ENCODE measurements around the gene CYTH3. TPM values are rescaled to one million over a fixed set of nuclear protein-coding genes. Genes with fewer than 3 reads are reported as not detected.

The CYTH3 gene
- total and polyA plus RNA-seq, 2 of the 13 experiments (the other 11 are each of a cell fraction or from before 2014, with no cell fraction given) = 3.1 to 3.8 TPM

DNA sequence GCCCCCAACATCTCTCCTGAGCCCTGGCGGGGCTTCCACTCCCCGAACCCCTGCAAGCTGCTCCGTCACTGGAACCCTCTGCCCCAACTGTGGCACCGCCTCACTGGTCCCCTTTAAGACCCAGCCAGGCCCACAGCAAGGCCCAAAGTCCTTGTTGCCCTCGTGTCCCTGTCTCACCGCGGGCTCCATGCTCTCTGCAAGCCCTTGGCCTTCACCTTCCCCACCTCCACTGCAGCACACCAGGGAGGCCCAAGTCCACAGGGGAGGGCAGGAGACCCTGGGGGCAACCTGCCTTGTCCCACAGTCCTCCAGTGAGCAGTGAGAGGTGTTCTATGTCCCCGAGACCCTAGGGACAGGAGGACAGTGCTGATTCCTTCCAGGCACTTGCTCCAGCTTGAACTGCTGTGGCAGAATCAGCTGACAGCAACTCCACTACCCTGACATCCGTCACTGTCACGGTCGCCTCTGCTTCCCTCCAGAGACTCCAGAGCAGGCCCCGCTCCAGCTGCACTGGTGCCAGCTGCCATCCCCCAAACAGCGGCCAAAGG is 105.3 kb downstream of the CYTH3 start (continued):
- TF ChIP-seq ZFX (CRISPR knock-in tag; IDR thresholded peaks at IDR 0.05; ENCODE audit: low read depth) (0 out of 2 replicates have a peak, but pooled peaks have one; percentile 28), ZNF687 (CRISPR knock-in tag; IDR thresholded peaks at IDR 0.05) (peak; percentile 63), HOXA3 (CRISPR knock-in tag; IDR thresholded peaks at IDR 0.05) (peak; percentile 24; the same call in 1 of the 2 replicates), SKI (IDR thresholded peaks at IDR 0.05; ENCODE audit: partially characterized antibody) (peak; percentile 51), THRA (CRISPR knock-in tag; IDR thresholded peaks at IDR 0.05; ENCODE audit: borderline replicate concordance) (peak; percentile 62; the same call in 1 of the 2 replicates), ZNF841 (CRISPR knock-in tag; IDR thresholded peaks at IDR 0.05; ENCODE audit: borderline replicate concordance) (no peak), U2AF2 (IDR thresholded peaks at IDR 0.05; ENCODE audit: low read depth, low read length) (no peak), HDAC1 (CRISPR knock-in tag; IDR thresholded peaks at IDR 0.05) (0 out of 2 replicates have a peak, but pooled peaks have one; percentile 18), HNF4G (IDR thresholded peaks at IDR 0.05; ENCODE audit: borderline replicate concordance, low read depth, low read length) (0 out of 2 replicates have a peak, but pooled peaks have one; percentile 11), HNF4G (CRISPR knock-in tag; IDR thresholded peaks at IDR 0.05; ENCODE audit: borderline replicate concordance, low read depth) (no peak), SALL1 (CRISPR knock-in tag; IDR thresholded peaks at IDR 0.05) (peak; percentile 43)
- TF ChIP-seq, protein P1, sequence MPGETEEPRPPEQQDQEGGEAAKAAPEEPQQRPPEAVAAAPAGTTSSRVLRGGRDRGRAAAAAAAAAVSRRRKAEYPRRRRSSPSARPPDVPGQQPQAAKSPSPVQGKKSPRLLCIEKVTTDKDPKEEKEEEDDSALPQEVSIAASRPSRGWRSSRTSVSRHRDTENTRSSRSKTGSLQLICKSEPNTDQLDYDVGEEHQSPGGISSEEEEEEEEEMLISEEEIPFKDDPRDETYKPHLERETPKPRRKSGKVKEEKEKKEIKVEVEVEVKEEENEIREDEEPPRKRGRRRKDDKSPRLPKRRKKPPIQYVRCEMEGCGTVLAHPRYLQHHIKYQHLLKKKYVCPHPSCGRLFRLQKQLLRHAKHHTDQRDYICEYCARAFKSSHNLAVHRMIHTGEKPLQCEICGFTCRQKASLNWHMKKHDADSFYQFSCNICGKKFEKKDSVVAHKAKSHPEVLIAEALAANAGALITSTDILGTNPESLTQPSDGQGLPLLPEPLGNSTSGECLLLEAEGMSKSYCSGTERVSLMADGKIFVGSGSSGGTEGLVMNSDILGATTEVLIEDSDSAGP (CRISPR knock-in tag; IDR thresholded peaks at IDR 0.05; ENCODE audit: borderline replicate concordance) = peak; percentile 83
- TF ChIP-seq, protein P2, sequence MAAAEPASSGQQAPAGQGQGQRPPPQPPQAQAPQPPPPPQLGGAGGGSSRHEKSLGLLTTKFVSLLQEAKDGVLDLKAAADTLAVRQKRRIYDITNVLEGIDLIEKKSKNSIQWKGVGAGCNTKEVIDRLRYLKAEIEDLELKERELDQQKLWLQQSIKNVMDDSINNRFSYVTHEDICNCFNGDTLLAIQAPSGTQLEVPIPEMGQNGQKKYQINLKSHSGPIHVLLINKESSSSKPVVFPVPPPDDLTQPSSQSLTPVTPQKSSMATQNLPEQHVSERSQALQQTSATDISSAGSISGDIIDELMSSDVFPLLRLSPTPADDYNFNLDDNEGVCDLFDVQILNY (CRISPR knock-in tag; conservative IDR thresholded peaks at IDR 0.05) = no peak
